ENCODE measurements around the gene UNC5A. TPM values are rescaled to one million over a fixed set of nuclear protein-coding genes. Genes with fewer than 3 reads are reported as not detected.

UNC5A gene
- total RNA-seq, 1 donor from 2014 or later, result 0.30 TPM

GRCh38 chr5:176800024-176800423 lies 10.3 kb upstream of the UNC5A start:
- no peak for DNase-seq

GRCh38 chr5:176802116-176802784 lies 8.1 kb upstream of the UNC5A start:
- DNase-seq, result no peak

DNA sequence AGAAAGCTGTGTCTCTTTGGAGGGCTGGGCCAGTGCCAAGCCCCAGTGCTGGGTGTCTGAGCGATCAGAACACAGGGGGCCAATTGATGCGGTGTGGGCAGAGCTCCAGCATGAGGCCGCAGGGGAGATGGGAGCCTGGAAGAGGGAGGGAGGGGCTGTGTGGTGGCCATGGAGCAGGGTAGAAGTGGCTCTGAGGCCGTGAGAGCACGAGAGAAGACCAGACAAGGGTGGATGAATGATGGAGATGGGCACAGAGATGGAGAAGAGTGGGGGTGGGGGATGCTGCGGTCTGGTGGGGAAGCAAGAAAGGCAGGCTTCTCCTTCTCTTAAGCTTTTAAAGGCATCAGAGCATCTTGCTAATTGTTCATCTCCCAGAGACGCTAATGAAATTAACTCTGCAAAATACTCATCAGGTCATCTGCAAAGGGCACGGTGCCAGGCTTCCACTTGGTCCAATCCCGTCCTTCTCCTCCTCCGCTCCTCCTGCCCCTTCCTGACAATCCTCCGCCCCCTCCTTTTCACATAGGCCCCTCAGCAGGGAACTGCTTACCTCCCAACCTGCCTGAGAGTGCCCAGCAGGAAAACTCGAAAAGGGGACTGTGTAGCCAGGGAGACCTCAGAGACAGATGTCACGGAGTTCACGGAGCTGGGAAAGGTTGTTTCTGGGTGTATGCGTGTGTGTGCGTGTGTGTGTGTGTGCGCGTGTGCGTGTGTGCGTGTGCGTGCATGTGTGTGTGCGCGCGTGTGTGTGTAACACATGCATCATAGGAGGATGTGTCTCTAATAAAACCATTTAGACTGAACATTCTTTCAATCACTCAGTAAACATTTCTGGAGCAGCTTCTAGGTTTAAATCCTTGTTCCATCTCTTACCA lies 7.1 kb upstream of the UNC5A start:
- no peak for DNase-seq

GRCh38 chr5:176803943-176804498 lies 6.3 kb upstream of the UNC5A start:
- no peak for DNase-seq

DNA sequence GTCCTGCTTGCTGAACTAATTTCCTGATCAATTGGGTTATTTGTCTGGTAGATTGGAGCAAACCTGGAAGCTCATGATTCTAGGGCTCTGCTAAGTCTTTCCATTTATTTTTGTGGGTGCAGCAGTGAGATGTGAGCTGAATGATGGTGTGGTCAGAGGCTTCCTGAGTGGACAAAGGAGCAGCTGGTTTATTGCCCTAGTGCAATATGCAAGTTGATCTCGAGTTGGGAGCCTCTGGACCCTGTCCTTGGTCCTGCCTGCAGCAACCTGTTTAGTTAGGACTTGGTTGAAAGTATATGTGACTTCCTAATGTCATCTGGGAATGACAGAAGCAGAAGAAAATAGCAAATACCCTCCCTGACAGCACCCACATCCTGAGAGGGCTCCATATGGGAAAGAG lies 4.2 kb upstream of the UNC5A start:
- no peak for DNase-seq

DNA sequence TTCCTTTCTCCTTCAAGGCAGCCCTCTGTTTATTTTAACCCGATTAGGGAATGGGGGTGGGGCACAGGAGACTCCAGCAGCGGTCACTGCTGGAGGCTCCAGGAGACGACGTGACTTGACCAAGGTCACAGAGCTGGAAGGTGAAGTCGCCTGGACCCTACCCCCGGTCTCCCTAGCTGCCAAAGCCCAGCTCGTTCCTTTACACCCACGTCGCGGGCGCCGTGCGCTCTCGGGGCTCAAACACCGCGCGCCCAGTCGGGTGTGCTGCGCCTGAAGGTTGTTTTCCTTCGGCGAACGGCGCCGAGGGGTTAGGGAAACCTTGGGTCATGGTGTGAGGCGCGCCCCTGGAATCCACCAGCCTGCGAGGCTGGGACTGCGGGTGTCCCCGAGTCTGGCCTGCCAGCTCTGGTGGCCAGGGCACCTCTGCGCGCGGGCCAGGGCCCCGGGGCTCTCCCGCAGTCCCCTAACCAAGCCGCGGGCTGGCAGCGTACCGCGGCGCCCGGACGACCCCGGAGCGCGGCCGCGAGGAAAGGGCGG lies 747 bp upstream of the UNC5A start:
- no peak for DNase-seq

DNA sequence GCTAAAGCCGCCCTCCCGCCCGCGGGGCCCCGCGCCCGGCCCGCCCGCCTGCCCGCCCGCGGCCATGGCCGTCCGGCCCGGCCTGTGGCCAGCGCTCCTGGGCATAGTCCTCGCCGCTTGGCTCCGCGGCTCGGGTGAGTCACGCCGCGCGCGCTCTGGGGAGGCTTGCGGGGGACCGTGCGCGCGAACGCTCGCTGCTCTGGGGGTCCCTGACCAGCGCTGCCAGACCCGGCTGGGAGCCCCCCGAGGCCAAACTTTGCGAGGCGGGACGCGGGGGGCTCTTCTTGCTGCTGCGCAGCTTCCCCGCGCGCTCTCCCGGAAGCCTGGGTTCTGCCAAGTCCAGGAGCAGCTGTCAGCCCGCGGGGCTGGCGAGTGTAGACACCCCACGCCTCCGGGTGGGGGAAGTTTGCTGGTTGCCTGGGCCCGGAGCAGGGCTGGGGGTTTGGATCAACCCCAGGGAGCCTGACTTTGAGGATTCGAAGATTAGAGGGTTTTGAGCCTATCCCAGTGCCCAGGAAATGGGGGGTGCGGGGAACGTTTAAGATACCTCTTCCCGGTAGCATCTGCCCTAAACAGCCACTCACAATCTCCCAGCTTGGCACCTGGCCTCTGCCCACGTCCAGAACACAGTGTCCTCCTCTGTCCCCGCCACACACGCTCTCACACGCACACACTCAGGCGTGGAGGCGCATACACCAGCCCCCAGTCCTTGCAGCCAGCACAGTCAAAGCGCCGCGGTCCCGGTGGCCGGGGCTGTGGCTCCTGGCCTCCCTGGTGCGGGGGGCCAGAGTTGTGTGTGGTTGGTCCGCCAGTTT lies 535 bp downstream of the UNC5A start:
- no peak for DNase-seq

- DNase-seq, result no peak
These were observed 2.2 kb downstream of the UNC5A start for GRCh38 chr5:176812269-176813259.

DNA sequence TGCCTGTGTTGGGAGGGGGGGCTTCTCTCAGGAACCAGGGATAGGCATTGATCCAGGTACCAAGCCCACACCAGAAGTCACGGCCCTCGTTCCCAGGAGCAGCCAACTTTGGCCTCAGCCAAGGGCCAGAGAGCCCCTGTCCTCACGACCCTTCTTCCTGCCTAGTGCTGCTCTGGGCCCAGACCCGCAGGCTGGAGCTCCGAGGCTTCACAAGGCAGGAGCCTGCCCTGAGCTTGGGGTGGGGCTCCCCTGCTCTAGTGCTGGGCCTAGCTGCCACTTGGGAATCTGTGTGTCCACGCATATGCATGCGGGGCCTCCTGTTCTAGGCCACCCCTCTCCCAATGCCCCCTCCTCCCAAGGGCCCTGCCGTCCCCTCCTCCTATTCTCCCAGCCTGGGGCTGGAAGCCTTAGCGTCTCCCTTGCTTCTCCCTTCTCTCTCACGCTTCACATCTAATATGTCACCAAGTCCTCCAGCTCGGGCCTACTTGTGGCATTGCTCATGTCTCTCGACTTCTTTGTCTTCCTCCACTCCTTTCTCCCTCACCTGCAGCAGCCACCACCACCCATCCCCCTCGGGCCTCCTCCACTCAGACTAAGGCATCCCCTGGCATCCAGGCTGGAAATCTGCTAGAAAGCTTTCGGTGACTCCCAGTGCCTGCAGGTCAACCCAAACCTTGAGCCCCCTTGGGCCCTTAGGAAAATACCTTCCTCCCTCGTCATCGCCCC lies 3.4 kb downstream of the UNC5A start:
- no peak for DNase-seq

GRCh38 chr5:176814313-176814685 lies 3.9 kb downstream of the UNC5A start:
- DNase-seq, result no peak

- DNase-seq, result no peak
These were observed 4.6 kb downstream of the UNC5A start for GRCh38 chr5:176814836-176815438.

DNA sequence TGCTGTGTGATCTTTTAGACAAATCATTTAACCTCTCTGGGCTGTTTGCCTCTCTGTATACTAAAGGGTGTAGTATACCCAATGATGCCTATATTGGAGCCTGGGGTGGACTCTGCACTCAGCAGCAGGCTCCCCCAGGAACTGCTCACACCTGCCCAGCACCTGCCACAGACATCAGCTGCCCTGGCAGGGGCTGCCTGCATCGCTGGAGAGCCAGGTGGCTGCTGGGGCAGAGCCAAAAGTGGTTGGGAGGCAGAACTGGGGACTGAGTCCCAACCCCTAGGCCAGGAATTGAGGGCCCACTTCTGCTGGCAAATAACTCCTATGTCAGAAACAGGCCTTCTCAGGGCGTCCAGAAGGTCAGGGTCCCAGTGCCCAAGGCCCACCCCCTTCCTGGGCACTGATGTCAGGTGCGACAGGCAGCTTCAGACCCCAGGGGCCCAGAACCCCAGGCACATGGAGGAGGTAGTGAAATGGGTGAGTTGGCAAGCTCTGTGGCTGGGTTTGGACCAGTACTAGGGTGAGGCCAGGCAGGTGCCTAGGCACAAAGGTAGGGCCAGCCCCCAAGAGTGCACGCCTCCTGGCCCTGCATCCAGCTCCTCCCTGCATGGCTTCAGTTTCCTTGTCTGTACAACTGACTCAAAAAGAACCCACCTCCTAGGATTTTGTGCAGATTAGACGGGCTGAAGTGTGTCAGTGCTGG lies 5.8 kb downstream of the UNC5A start:
- no peak for DNase-seq

GRCh38 chr5:176816791-176817347 lies 6.5 kb downstream of the UNC5A start:
- no peak for DNase-seq

DNA sequence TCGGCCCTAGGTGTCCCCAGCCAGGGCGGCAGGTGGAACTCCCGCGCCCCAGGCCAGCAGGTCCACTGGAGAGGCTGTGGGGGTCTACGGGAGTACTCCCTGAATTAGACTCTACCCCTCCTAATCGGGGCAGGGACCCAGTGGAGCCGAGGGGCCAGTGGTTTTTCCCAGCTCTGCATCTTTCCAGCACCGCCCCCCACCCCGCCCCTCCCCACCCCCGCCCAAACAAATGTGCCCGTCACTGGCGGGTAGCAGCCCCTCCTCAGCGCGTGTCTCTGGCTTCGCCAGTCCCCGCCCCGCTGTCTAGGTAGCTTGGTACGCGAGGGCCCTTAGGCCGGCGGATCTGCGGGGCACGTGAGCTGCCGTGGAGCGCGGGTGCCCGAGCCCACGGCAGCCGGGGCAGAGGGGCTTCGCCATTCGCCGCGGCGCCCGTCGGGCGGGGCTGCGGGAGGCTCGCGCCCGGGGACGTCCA lies 7.0 kb downstream of the UNC5A start:
- no peak for DNase-seq

DNA sequence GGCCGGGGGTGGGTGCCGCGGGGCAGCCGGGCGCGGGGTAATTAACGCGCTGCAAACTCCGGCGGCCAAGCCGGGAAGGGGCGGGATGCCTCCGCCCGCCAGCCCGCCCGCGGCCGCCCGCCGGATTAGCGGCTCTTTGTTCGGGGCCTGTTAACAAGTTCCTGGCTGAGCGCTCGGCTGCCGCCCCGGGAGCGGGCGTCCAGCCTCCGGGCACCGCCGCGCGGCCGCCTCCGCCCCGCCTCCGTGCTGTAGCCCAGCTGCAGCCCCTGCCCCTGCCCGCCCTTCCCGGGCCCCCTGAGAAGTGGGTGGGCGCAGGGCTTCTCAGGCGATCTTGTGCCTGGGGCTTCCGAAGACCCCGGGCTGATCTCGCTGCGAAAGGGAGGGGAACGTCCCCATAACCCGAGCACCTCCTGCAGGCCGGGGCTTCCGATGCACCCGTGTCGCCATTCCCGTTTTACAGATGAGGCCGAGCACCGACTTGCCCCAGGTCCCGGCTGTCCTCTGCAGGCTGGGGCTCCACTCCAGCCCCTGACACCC lies 7.5 kb downstream of the UNC5A start:
- no peak for DNase-seq

GRCh38 chr5:176818391-176819098 lies 8.2 kb downstream of the UNC5A start:
- DNase-seq, result no peak

- DNase-seq, result no peak
These were observed 9.1 kb downstream of the UNC5A start for GRCh38 chr5:176819476-176819875.

GRCh38 chr5:176820937-176821336 lies 10.6 kb downstream of the UNC5A start:
- DNase-seq, result no peak

Measured in skin of body (tissue), 2 donors.